HG03442 (cell line): ENCODE measurements around the gene HORMAD1.
"Not testable (repeated sequence)": the region's sequence is repeated elsewhere in the genome, so short reads cannot be mapped to it uniquely, and the experiment has no call there.

Source experiments
- ATAC-seq: cut with Tn5 transposase; IDR thresholded peaks from one replicate; pipeline ENCODE4 v1.9.1; 2021; ENCODE audit warnings: mild to moderate bottlenecking, moderate library complexity; ENCODE audit not compliant: unreplicated experiment

Gene HORMAD1

GRCh38 chr1:150696995-150697927 is 23.4 kb downstream of the HORMAD1 start, which contains the start of gene GOLPH3L:
Gene GOLPH3L, minus strand, starts transcription at chr1:150697154. Its CDS starts 2,316 bp downstream, at chr1:150694838.
- peak; percentile 99 for ATAC-seq

GRCh38 chr1:150696590-150696989 is 24.1 kb downstream of the HORMAD1 start:
- ATAC-seq, result no peak

GRCh38 chr1:150696162-150696561 is 24.5 kb downstream of the HORMAD1 start:
- ATAC-seq, result no peak

- ATAC-seq, result no peak
These were observed 25.1 kb downstream of the HORMAD1 start for GRCh38 chr1:150695561-150695960.

- ATAC-seq, result no peak
These were observed 28.0 kb downstream of the HORMAD1 start for GRCh38 chr1:150692720-150693119.

- no peak for ATAC-seq
These were observed 31.9 kb downstream of the HORMAD1 start for GRCh38 chr1:150688763-150689162.

GRCh38 chr1:150686275-150686674 is 34.4 kb downstream of the HORMAD1 start:
- no peak for ATAC-seq

- ATAC-seq, result no peak
These were observed 36.8 kb downstream of the HORMAD1 start for GRCh38 chr1:150683914-150684313.

GRCh38 chr1:150678988-150679387 is 41.7 kb downstream of the HORMAD1 start:
- ATAC-seq, result no peak

GRCh38 chr1:150674881-150675280 is 45.8 kb downstream of the HORMAD1 start:
- ATAC-seq, result no peak

GRCh38 chr1:150663321-150663720 is 57.4 kb downstream of the HORMAD1 start:
- ATAC-seq, result no peak

- ATAC-seq, result no peak
These were observed 57.9 kb downstream of the HORMAD1 start for GRCh38 chr1:150662811-150663210.

- ATAC-seq, result no peak
These were observed 59.5 kb downstream of the HORMAD1 start for GRCh38 chr1:150661156-150661555.

GRCh38 chr1:150660584-150660983 is 60.1 kb downstream of the HORMAD1 start:
- ATAC-seq, result no peak

- not testable (repeated sequence) for ATAC-seq
These were observed 63.6 kb downstream of the HORMAD1 start for GRCh38 chr1:150657064-150657463.

- not testable (repeated sequence) for ATAC-seq
These were observed 66.1 kb downstream of the HORMAD1 start for GRCh38 chr1:150654635-150655034.

GRCh38 chr1:150650193-150650592 is 70.5 kb downstream of the HORMAD1 start:
- no peak for ATAC-seq

GRCh38 chr1:150649441-150650075 is 71.1 kb downstream of the HORMAD1 start:
- no peak for ATAC-seq
